ENCODE results near the gene JHY.
"Not testable (repeated sequence)": the region's sequence is repeated elsewhere in the genome, so short reads cannot be mapped to it uniquely, and the experiment has no call there.

JHY gene
- 1.6 to 10.2 (median 5.5) reads per million in 17 experiments for total RNA-seq

GRCh38 chr11:122882189-122882856 is at the start of gene JHY:
TSS of gene JHY (plus strand) at chr11:122882759. CDS start at chr11:122885850, 3,091 bp downstream.
- peak in 2 of 4 experiments; percentile 48 to 49 for DNase-seq

GRCh38 chr11:122833846-122834464 is 48.6 kb upstream of the JHY start:
- peak in 3 of 4 experiments; percentile 17 to 54 (median 46) for DNase-seq

GRCh38 chr11:122836916-122837315 is 45.6 kb upstream of the JHY start:
- DNase-seq, result no peak

- DNase-seq, result no peak
Measured at GRCh38 chr11:122837528-122838346, 44.8 kb upstream of the JHY start.

- DNase-seq, result no peak
Measured at GRCh38 chr11:122843281-122844141, 39.0 kb upstream of the JHY start.

- peak; percentile 61 to 83 (median 67) for DNase-seq
Measured at GRCh38 chr11:122847466-122847865, 35.1 kb upstream of the JHY start.

GRCh38 chr11:122848186-122848585 is 34.4 kb upstream of the JHY start:
- peak in 2 of 4 experiments; percentile 36 to 57 for DNase-seq

- peak; percentile 29 to 58 (median 42) for DNase-seq
Measured at GRCh38 chr11:122850076-122850631, 32.4 kb upstream of the JHY start.

GRCh38 chr11:122851366-122851966 is 31.1 kb upstream of the JHY start:
- peak in 1 of 4 experiments; percentile 24 for DNase-seq

GRCh38 chr11:122852074-122852795 is 30.3 kb upstream of the JHY start:
- peak in 1 of 4 experiments; percentile 25 for DNase-seq

GRCh38 chr11:122852796-122853160 is 29.8 kb upstream of the JHY start:
- peak in 3 of 4 experiments; percentile 28 to 64 (median 55) for DNase-seq

GRCh38 chr11:122853261-122853660 is 29.3 kb upstream of the JHY start:
- no peak for DNase-seq

- DNase-seq, result peak; percentile 77 to 90 (median 84)
Measured at GRCh38 chr11:122853971-122854446, 28.6 kb upstream of the JHY start.

- DNase-seq, result no peak
Measured at GRCh38 chr11:122861631-122862030, 20.9 kb upstream of the JHY start.

- DNase-seq, result no peak
Measured at GRCh38 chr11:122862091-122862490, 20.5 kb upstream of the JHY start.

GRCh38 chr11:122863154-122863553 is 19.4 kb upstream of the JHY start:
- not testable (repeated sequence) for DNase-seq

GRCh38 chr11:122863704-122864326 is 18.7 kb upstream of the JHY start:
- peak; percentile 69 to 85 (median 78) for DNase-seq

- peak; percentile 33 to 79 (median 56) for DNase-seq
Measured at GRCh38 chr11:122864386-122865115, 18.0 kb upstream of the JHY start.

- no peak for DNase-seq
Measured at GRCh38 chr11:122869622-122870021, 12.9 kb upstream of the JHY start.
